Glomerular visceral epithelial cell (primary cell): ENCODE measurements around the gene MS4A18.
"Not testable (repeated sequence)": the region's sequence is repeated elsewhere in the genome, so short reads cannot be mapped to it uniquely, and the experiment has no call there.

Source experiments
- DNase-seq: peaks from one replicate; pipeline ENCODE4 v3.0.0-alpha.2; 2016; ENCODE audit errors: extremely low spot score

MS4A18 gene

DNA sequence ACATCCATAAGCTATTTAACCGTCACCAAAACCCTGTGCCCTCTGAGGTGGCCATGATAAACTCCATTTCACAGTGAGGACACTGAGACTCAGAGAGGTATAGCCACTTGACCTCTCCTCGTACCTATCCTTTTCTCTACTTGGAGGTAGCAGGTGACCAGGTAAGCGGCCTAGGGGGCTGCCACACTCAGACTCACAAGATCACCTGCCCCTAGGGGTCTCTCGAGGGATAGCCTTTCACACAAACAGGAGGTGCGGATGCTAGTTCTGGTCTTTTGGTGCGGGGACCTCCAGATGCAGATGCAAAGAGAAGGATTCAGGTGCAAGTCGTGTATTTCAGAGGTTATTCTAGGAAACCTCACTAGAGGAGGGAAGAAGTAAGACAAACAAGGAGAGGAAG lies 14.6 kb downstream of the MS4A18 start:
- no peak for DNase-seq

DNA sequence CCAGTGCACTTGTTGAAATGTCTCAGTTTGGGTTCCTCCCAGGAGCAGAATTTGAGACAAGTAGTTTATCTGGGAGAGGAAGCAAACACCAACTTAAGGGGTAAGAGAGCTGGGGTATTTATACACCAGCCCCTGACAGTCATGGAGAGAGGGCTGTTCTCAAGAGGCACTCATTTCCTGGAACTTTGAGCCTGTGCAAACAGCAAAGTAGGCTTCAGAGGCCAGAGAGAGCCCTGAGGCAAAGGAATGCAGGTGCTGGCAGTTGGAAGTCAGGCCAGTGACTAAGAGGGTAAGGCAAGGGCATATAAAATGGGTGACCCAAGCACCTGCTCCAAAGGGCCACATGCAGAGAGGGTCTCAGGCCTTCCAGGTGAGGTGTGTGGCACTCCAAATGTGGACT lies 16.1 kb downstream of the MS4A18 start:
- no peak for DNase-seq

DNA sequence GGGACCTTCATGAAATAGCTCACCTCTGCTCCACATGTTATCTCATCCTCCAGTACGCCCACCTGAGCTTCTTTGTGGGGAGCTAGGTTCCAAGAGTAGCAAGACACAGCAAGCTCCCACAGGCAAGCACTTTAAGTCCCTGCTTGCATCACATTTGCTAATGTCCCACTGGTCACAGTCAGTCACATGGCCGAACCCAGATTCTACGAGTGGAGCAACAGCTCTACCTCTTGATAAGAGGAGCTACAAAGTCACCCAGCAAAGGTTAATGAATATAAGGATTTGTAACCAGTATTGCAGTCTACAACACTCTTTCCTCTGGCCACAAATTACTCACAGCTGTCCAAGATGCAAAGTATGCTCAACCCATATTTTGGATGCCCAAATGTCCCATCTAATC lies 16.9 kb downstream of the MS4A18 start:
- DNase-seq, result no peak

- DNase-seq, result no peak
Observed at GRCh38 chr11:60743058-60743457, 18.5 kb downstream of the MS4A18 start.

DNA sequence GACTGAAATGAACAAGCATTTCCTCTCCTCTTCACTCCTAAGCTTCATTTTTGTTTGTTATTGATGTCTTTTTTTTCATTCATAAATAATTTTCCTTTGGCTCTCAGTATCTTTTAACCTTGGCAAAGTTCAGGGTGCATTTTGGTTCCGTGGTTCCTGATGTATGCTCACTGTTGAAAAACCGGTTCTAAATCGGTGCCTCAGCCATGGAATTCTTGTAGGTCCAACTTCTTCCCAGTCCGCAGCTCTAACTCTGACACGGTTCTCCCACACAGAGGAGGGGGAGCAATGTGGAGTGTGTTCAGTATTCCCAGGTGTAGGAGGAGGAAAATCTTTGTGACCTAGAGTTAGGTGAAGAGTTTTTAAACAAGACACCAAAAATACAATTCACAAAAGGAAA lies 19.6 kb downstream of the MS4A18 start:
- no peak for DNase-seq

- no peak for DNase-seq
Observed at GRCh38 chr11:60747359-60747873, 22.9 kb downstream of the MS4A18 start.

DNA sequence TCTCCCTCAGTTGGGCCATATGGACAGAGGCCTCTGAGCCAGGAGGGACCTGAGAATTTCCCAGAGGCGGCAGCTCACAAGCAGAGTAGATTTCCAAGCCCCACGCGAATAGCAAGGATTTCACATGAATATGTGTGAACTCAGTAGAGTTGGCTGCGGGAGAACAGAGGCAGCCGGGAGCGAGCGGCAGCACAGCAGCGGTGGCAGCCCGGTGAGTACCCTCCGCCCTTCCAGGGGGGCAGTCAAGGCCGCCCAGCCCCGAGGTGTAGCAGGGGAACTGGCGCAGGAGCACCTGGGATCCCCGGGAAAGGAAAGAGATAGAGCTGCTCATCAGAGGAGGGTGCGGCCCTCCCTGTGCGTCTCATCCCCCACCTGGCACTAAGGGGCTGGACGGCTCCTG lies 23.7 kb downstream of the MS4A18 start:
- DNase-seq, result no peak

- no peak for DNase-seq
Observed at GRCh38 chr11:60748821-60749220, 24.3 kb downstream of the MS4A18 start.

GRCh38 chr11:60750911-60751310 lies 26.4 kb downstream of the MS4A18 start:
- no peak for DNase-seq

- DNase-seq, result no peak
Observed at GRCh38 chr11:60753309-60753708, 28.8 kb downstream of the MS4A18 start.

- DNase-seq, result no peak
Observed at GRCh38 chr11:60754887-60755286, 30.4 kb downstream of the MS4A18 start.

GRCh38 chr11:60756307-60757032 lies 31.9 kb downstream of the MS4A18 start, which contains the start of gene MS4A15:
Gene MS4A15, plus strand, starts transcription at chr11:60756867. Its CDS starts 6,867 bp downstream, at chr11:60763734.
- DNase-seq, result peak; percentile 13

GRCh38 chr11:60757231-60757800 lies 32.8 kb downstream of the MS4A18 start:
- DNase-seq, result no peak

DNA sequence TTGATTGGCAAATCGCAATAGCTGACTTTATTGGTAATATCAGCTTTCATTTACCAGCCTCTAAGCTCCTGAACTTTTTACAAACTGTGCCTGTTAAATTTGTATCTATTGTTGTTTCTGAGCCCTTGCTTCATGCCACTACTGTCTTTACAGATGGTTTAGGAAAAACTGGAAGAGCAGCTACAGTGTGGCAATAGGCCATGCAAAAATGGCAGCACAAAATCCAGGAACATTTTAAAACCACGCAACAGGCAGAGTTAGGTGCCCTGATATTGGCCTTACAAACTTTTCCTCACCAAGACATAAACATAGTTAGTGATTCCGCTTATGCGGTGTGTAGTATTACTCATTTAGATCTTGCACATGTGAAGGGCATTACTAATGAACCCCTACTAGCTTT lies 34.2 kb downstream of the MS4A18 start:
- not testable (repeated sequence) for DNase-seq

DNA sequence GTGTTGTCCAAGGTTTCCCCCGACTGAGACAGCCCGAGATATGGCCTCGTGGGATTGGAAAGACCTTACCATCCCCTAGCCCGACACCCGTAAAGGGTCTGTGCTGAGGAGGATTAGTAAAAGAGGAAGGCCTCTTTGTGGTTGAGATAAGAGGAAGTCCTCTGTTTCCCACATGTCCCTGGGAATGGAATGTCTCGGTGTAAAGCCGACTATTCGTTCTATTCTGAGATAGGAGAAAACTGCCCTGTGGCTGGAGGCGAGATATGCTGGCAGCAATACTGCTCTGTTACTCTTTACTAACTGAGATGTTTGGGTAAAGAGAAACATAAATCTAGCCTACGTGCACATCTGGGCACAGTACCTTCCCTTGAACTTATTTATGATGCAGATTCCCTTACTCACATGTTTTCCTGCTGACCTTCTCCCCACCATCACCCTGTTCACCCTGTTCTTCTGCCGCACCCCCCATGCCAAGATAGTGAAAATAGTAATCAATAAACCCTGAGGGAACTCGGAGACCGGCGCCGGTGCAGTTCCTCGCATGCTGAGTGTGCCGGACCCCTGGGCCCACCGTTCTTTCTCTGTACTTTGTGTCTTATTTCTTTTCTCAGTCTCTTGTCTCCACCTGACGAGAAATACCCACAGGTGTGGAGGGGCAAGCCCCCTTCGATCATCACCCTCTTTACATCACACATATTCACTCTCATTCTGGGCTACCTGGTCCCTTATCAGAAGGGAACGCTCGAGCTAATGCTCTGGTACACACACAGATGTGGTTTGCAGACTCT lies 35.1 kb downstream of the MS4A18 start:
- not testable (repeated sequence) for DNase-seq

- DNase-seq, result no peak
Observed at GRCh38 chr11:60761436-60762190, 37.1 kb downstream of the MS4A18 start.

DNA sequence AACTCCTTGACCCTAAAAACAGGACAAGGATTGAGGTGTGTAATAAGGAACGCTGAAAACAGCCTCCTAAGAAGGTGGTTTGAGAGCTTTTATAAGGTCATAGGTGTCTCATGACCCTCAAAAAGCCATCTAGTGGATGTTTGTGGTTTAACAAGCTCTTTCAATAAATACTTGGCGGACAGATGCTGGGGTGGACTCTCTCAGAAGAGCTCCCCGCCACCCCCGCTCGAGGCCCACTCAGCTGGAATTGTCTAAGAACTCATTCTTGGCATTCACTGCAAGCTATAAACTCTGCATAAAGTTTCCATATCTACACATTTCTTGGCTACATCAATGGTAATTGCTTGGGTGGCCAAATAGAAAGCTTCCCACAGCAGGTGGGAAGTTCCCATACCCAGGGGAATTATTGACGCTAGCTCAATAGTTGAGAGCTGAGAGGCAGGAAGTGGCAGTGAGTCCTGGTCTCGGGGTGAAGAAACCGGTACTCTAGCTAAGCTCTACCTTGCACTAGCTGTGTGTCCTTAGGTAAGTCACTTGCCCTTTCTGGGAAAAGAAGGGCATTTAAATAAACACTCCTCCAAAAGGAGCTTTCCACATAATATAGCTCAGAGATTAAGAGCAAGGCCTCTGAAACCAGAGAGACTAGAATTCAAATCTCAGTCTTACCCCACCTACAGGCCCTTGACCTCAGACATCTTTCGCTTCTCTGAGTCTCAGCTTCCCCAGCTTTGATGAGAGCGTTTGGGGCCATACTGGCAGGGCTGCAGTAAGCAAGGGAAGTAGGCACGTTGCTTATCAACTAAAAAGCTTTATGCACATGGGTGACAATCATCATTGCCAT lies 38.6 kb downstream of the MS4A18 start:
- no peak for DNase-seq

DNA sequence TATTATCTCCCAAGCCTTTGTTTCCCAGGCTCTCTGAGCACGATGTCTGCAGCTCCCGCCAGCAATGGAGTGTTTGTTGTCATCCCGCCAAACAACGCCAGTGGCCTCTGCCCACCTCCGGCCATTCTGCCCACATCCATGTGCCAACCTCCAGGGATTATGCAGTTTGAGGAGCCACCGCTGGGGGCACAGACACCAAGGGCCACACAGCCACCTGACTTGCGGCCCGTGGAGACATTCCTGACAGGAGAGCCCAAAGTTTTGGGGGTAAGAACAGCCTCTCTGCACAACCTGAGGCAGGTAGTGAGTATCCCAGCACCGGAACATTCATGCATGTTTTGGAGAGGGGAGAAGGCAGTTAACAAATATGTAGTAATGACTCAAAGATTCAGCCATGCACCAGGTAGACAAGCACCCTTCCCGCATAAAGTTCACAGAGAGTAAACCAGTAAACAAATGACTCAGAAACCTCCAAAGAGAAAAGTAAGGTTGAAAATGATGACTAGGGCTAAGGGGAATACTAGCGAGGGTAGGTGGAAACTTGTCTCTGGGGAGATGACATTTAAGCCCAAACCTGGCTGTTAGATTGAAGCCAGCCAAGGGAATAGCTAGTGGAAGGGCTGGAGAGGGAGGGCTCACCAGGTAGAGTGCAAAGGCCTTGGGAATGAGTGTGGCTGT lies 39.3 kb downstream of the MS4A18 start:
- no peak for DNase-seq

DNA sequence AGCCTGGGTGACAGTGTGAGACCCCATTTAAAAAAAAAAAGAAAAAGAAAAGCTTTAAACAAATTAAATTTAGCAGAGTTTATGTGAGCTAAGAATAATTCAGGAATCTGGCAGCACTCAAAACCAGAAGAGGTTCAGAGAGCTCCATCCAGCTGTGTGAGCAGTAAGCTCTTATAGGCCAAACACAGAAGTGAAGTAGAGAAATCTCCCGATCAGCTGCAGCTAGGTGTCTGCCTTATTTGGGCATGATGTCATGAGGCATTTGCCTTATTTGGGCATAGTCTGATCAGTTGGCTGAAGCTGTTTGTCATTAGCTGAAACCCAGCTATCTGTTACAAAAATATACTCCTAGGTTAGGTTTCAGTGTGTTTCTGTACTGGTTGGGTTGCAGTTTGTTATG lies 40.4 kb downstream of the MS4A18 start:
- no peak for DNase-seq

- DNase-seq, result no peak
Observed at GRCh38 chr11:60765355-60765754, 40.8 kb downstream of the MS4A18 start.
